ENCODE data around the gene MRPL20.
"Not testable (repeated sequence)": the region's sequence is repeated elsewhere in the genome, so short reads cannot be mapped to it uniquely, and the experiment has no call there.

MRPL20 gene

GRCh38 chr1:1437033-1437903 lies 30.2 kb upstream of the MRPL20 start:
- no peak for DNase-seq (ENCODE audit: low read depth in 2 of 2)

- DNase-seq (ENCODE audit: low read depth in 2 of 2) = no peak
Measured at GRCh38 chr1:1436630-1437032, 29.5 kb upstream of the MRPL20 start.

- no peak for DNase-seq (ENCODE audit: low read depth in 2 of 2)
Measured at GRCh38 chr1:1435911-1436629, 29.0 kb upstream of the MRPL20 start.

GRCh38 chr1:1435106-1435903 lies 28.2 kb upstream of the MRPL20 start, which contains the start of gene VWA1:
Gene VWA1, plus strand, starts transcription at chr1:1435690. Its CDS starts 59 bp downstream, at chr1:1435749.
- DNase-seq (ENCODE audit: low read depth in 2 of 2) = peak; percentile 15 to 42

- no peak for DNase-seq (ENCODE audit: low read depth in 2 of 2)
Measured at GRCh38 chr1:1434824-1435105, 27.7 kb upstream of the MRPL20 start.

- no peak for DNase-seq (ENCODE audit: low read depth in 2 of 2)
Measured at GRCh38 chr1:1434131-1434823, 27.2 kb upstream of the MRPL20 start.

GRCh38 chr1:1433804-1434130 lies 26.7 kb upstream of the MRPL20 start:
- peak; percentile 10 to 25 for DNase-seq (ENCODE audit: low read depth in 2 of 2)

GRCh38 chr1:1432951-1433803 lies 26.1 kb upstream of the MRPL20 start:
- no peak for DNase-seq (ENCODE audit: low read depth in 2 of 2)

GRCh38 chr1:1432274-1432950 lies 25.3 kb upstream of the MRPL20 start:
- no peak for DNase-seq (ENCODE audit: low read depth in 2 of 2)

- no peak for DNase-seq (ENCODE audit: low read depth in 2 of 2)
Measured at GRCh38 chr1:1431845-1432273, 24.8 kb upstream of the MRPL20 start.

GRCh38 chr1:1430992-1431844 lies 24.1 kb upstream of the MRPL20 start:
- no peak for DNase-seq (ENCODE audit: low read depth in 2 of 2)

GRCh38 chr1:1430114-1430982 lies 23.3 kb upstream of the MRPL20 start:
- DNase-seq (ENCODE audit: low read depth in 2 of 2) = no peak

- no peak for DNase-seq (ENCODE audit: low read depth in 2 of 2)
Measured at GRCh38 chr1:1429671-1430073, 22.6 kb upstream of the MRPL20 start.

- not testable (repeated sequence) for DNase-seq (ENCODE audit: low read depth in 2 of 2)
Measured at GRCh38 chr1:1428967-1429366, 21.9 kb upstream of the MRPL20 start.

GRCh38 chr1:1428174-1428573 lies 21.1 kb upstream of the MRPL20 start:
- no peak for DNase-seq (ENCODE audit: low read depth in 2 of 2)

- no peak for DNase-seq (ENCODE audit: low read depth in 2 of 2)
Measured at GRCh38 chr1:1427820-1428148, 20.7 kb upstream of the MRPL20 start.

- no peak for DNase-seq (ENCODE audit: low read depth in 2 of 2)
Measured at GRCh38 chr1:1427106-1427819, 20.2 kb upstream of the MRPL20 start.

All from activated CD8-positive, alpha-beta memory T cell treated with anti-CD3 and anti-CD28 coated beads for 4 hours (primary cell).